Keratinocyte (primary cell): ENCODE measurements around the gene TENM4. TPM values are rescaled to one million over a fixed set of nuclear protein-coding genes. Genes with fewer than 3 reads are reported as not detected.

Experiments used
- DNase-seq: peaks from one replicate; pipeline ENCODE4 v3.0.0-alpha.2; 2011; ENCODE audit warnings: low read depth, missing footprints, low spot score
- FAIRE-seq: peaks from 2 replicates; lab custom pipeline; 2011; peaks lifted over from hg19 to GRCh38; lab: Jason Lieb, UNC
- H2AFZ ChIP-seq: 2 replicates; pipeline ENCODE4 v1.6.0; 2012; ENCODE audit warnings: low read length, control low read depth, inconsistent platforms; ENCODE audit not compliant: control insufficient read depth
- H3K27ac ChIP-seq: 2 replicates; pipeline ENCODE4 v1.5.1; 2011; ENCODE audit warnings: low read length; ENCODE audit not compliant: control insufficient read depth, insufficient read depth
- H3K27me3 ChIP-seq: 3 replicates; pipeline ENCODE4 v1.6.0; 2011; ENCODE audit warnings: low read length; ENCODE audit not compliant: control insufficient read depth, insufficient read depth; ENCODE audit errors: extremely low read depth
- H3K36me3 ChIP-seq, 2 experiments: 2 replicates in 1 of 2; 3 replicates in 1 of 2; pipeline ENCODE4 v1.5.1; 2011; ENCODE audit warnings: low read length in 2 of 2, mild to moderate bottlenecking in 1 of 2; ENCODE audit not compliant: control insufficient read depth in 2 of 2, insufficient read depth in 2 of 2; ENCODE audit errors: extremely low read depth in 1 of 2
- H3K4me1 ChIP-seq: 3 replicates; pipeline ENCODE4 v1.5.1; 2011; ENCODE audit warnings: low read length; ENCODE audit not compliant: control insufficient read depth, insufficient read depth; ENCODE audit errors: extremely low read depth
- H3K4me2 ChIP-seq: 3 replicates; pipeline ENCODE4 v1.6.0; 2011; ENCODE audit warnings: low read depth, low read length; ENCODE audit not compliant: control insufficient read depth, insufficient read depth; ENCODE audit errors: extremely low read depth
- H3K4me3 ChIP-seq, 3 experiments: fragments of 200-600 bp in 1 of 3; sonication (generic) in 1 of 3; 2 replicates in 2 of 3; 3 replicates in 1 of 3; pipeline ENCODE4 v1.5.1; 2011 to 2016; ENCODE audit warnings: low read length in 3 of 3, mild to moderate bottlenecking in 3 of 3, control low read depth in 2 of 3, inconsistent platforms in 1 of 3, low read depth in 1 of 3, mixed read lengths in 1 of 3, mixed run types in 1 of 3, moderate library complexity in 1 of 3; ENCODE audit not compliant: control insufficient read depth in 2 of 3, insufficient read depth in 2 of 3; ENCODE audit errors: extremely low read depth in 1 of 3
- H3K79me2 ChIP-seq: 2 replicates; pipeline ENCODE4 v1.6.0; 2012; ENCODE audit warnings: low read length; ENCODE audit not compliant: control insufficient read depth, insufficient read depth
- H3K9ac ChIP-seq: 3 replicates; pipeline ENCODE4 v1.6.0; 2011; ENCODE audit warnings: low read length; ENCODE audit not compliant: control insufficient read depth, insufficient read depth; ENCODE audit errors: extremely low read depth
- H3K9me1 ChIP-seq: 3 replicates; pipeline ENCODE4 v1.6.0; 2011; ENCODE audit warnings: low read length; ENCODE audit not compliant: control insufficient read depth, insufficient read depth; ENCODE audit errors: extremely low read depth
- H3K9me3 ChIP-seq: 2 replicates; pipeline ENCODE4 v1.5.1; 2012; ENCODE audit warnings: low read depth, low read length; ENCODE audit not compliant: control insufficient read depth
- H4K20me1 ChIP-seq: 3 replicates; pipeline ENCODE4 v1.6.0; 2011; ENCODE audit warnings: low read length; ENCODE audit not compliant: control insufficient read depth, insufficient read depth; ENCODE audit errors: extremely low read depth
- CTCF ChIP-seq, 3 experiments: IDR thresholded peaks in 1 of 3; conservative IDR thresholded peaks in 1 of 3; optimal IDR thresholded peaks in 1 of 3; 2 replicates in 2 of 3; 3 replicates in 1 of 3; pipeline versions ENCODE3 to v1.5.1; 2011; ENCODE audit warnings: low read length in 3 of 3, mild to moderate bottlenecking in 3 of 3, moderate library complexity in 2 of 3, control low read depth in 1 of 3, inconsistent platforms in 1 of 3; ENCODE audit not compliant: insufficient read depth in 2 of 3; ENCODE audit errors: extremely low read depth in 1 of 3
- EZH2 ChIP-seq: IDR thresholded peaks from one replicate; pipeline ENCODE4 v1.6.1; 2012; ENCODE audit warnings: inconsistent platforms, mild to moderate bottlenecking, low read length, moderate library complexity
- dilution Hi-C: fragments of 300-500 bp; cut with MboI; formaldehyde crosslinking; loops from one replicate; pipeline ENCODE4 v1.7.0; 2020; ENCODE audit warnings: low sequenced_read_pairs; ENCODE audit not compliant: extremely low pct_ligation_motif_present
- polyA plus RNA-seq, 5 experiments: library from polyadenylated mRNA; depleted of rRNA in 3 of 5; stranded (reverse) in 3 of 5; stranded (forward) in 1 of 5; unstranded in 1 of 5; fragments of >200 nt; gene quantifications; 1 replicate in 1 of 5; 2 replicates in 3 of 5; 3 replicates in 1 of 5; pipeline versions ENCODE4 v1.2.1 to v1.2.3, GENCODE V29; 2011 to 2012; ENCODE audit warnings: missing spikeins in 2 of 5, low read depth in 1 of 5, low replicate concordance in 1 of 5

The TENM4 gene
- polyA plus RNA-seq, 1 donor (not counting 4 experiments of a cell fraction or from before 2014, with no cell fraction given): 3.5 TPM

GRCh38 chr11:78902771-78903507 lies 537.9 kb downstream of the TENM4 start:
- H3K4me2 ChIP-seq: no peak overlapping the region
- dilution Hi-C loops: no loop called here
- FAIRE-seq: no peak

GRCh38 chr11:78901831-78902230 lies 539.0 kb downstream of the TENM4 start:
- Histone ChIP-seq H3K9ac (no peak overlapping the region), H3K27me3 (no peaks in the 10 kb centered on the region), H3K9me1 (no peaks in the 10 kb centered on the region), H3K4me2 (no peak overlapping the region), H3K27ac (no peak overlapping the region), H3K4me3 (no peak overlapping the region), H3K9me3 (no peaks in the 10 kb centered on the region), H3K36me3 (peaks cover 0 to 5% of the 10 kb centered on the region in 2 experiments), H3K79me2 (no peaks in the 10 kb centered on the region), H4K20me1 (no peaks in the 10 kb centered on the region), H2AFZ (no peak overlapping the region), H3K4me1 (no peaks in the 10 kb centered on the region)
- DNase-seq (no peak), FAIRE-seq (no peak)
- no peak for TF ChIP-seq CTCF (optimal IDR thresholded peaks at IDR 0.05 in 1 of 3, IDR thresholded peaks at IDR 0.05 in 1 of 3, conservative IDR thresholded peaks at IDR 0.05 in 1 of 3; ENCODE audit: extremely low read depth in 1 of 3, insufficient read depth in 2 of 3, low read length in 3 of 3)
- no peak for TF ChIP-seq EZH2
- dilution Hi-C loops: no loop called here

More at GRCh38 chr11:78902771-78903507, 537.9 kb downstream of the TENM4 start:
- H3K9ac ChIP-seq: no peak overlapping the region
- no peaks in the 10 kb centered on the region for H3K9me3 ChIP-seq
- no peak overlapping the region for H3K27ac ChIP-seq
- no peak overlapping the region for H2AFZ ChIP-seq
- no peak overlapping the region for H3K4me3 ChIP-seq
- H3K27me3 ChIP-seq: no peaks in the 10 kb centered on the region
- DNase-seq: no peak
- H3K4me1 ChIP-seq: peaks cover 4% of the 10 kb centered on the region
- H3K36me3 ChIP-seq: peaks cover 0 to 3% of the 10 kb centered on the region in 2 experiments
- TF ChIP-seq CTCF (optimal IDR thresholded peaks at IDR 0.05 in 1 of 3, IDR thresholded peaks at IDR 0.05 in 1 of 3, conservative IDR thresholded peaks at IDR 0.05 in 1 of 3; ENCODE audit: extremely low read depth in 1 of 3, insufficient read depth in 2 of 3, low read length in 3 of 3): no peak
- TF ChIP-seq EZH2: no peak
- no peaks in the 10 kb centered on the region for H3K9me1 ChIP-seq
- H4K20me1 ChIP-seq: no peaks in the 10 kb centered on the region
- no peaks in the 10 kb centered on the region for H3K79me2 ChIP-seq
